ENCODE results near the gene AOPEP.

DNA sequence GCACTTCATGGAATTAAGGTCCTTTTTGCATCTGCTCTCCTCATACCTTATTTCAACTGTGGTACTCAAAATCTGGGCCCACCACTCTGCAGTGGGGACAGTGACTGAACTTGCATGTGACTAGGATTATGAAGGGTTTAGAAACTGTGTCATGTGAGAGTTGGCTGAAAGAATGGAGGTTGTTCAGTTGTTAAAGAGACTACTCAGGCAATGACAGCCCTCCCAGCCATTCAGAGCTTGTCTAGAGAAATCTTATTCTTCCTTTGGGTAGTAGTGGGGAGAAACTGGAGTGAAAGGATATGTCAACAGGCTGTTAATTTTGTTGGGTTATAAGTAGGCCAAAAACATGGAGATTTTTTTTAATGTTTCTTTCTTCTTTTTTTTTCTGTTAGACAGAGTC is 10.3 kb downstream of the AOPEP start:
- TF ChIP-seq CTCF (IDR thresholded peaks at IDR 0.05) (no peak), EZH2 (IDR thresholded peaks at IDR 0.05) (no peak), EZH2phosphoT487 (IDR thresholded peaks at IDR 0.05) (no peak)
